HepG2 (cell line): Measurements from ENCODE around the gene CYP4B1. TPM values are rescaled to one million over a fixed set of nuclear protein-coding genes. Genes with fewer than 3 reads are reported as not detected.

ENCODE experiments used
- ATAC-seq: fragments of 200-7000 bp; cut with Tn5 transposase; 3 replicates; pipeline ENCODE4 v1.9.1; 2020; ENCODE audit warnings: mild to moderate bottlenecking, moderate library complexity
- BruUV-seq: library from RNA; stranded (reverse); fragments of 400-500 nt; replicated peaks from 2 replicates; lab custom pipeline; 2021; lab: Mats Ljungman, UMichigan
- CTCF ChIA-PET: fragments of 300-600 bp; formaldehyde crosslinking; extraction: SDS; loops from one replicate; lab custom pipeline; 2021; ENCODE audit warnings: low total read pairs, inconsistent platforms, low intra/inter-chr PET ratio; lab: Yijun Ruan, JAX
- POLR2A ChIA-PET: fragments of 350-600 bp; sonication (Branson Sonifier 250); formaldehyde crosslinking; loops from one replicate; lab custom pipeline; 2020; ENCODE audit warnings: antibody characterized with exemption, inconsistent platforms; lab: Yijun Ruan, JAX
- DNase-seq: peaks from one replicate; pipeline ENCODE4 v3.0.0-alpha.2; 2015; ENCODE audit warnings: low spot score
- FAIRE-seq: peaks from 3 replicates; lab custom pipeline; 2011; peaks lifted over from hg19 to GRCh38; lab: Jason Lieb, UNC
- H2AFZ ChIP-seq: one replicate; pipeline ENCODE4 v1.6.1; 2011; ENCODE audit warnings: low read length, inconsistent platforms
- H3K27ac ChIP-seq: fragments of 300-600 bp; 3 replicates; pipeline ENCODE4 v1.8.0; 2011; ENCODE audit warnings: mixed run types, mild to moderate bottlenecking, mixed read lengths, low read length, inconsistent platforms; ENCODE audit not compliant: insufficient read depth; ENCODE audit errors: extremely low read length
- H3K27me3 ChIP-seq, 2 experiments: fragments of 200-600 bp in 1 of 2; 2 replicates in 1 of 2; 3 replicates in 1 of 2; pipeline versions ENCODE4 v1.6.0 to v1.8.0; 2011; ENCODE audit warnings: low read length in 2 of 2, mild to moderate bottlenecking in 2 of 2, moderate library complexity in 2 of 2, inconsistent platforms in 1 of 2; ENCODE audit not compliant: insufficient read depth in 2 of 2, control insufficient read depth in 1 of 2
- H3K36me3 ChIP-seq, 2 experiments: fragments of 200-600 bp in 1 of 2; replicated peaks in 1 of 2; 2 replicates in 1 of 2; 3 replicates in 1 of 2; pipeline versions ENCODE4 v1.5.1 to v1.8.0; 2011; ENCODE audit warnings: low read length in 2 of 2, inconsistent platforms in 1 of 2; ENCODE audit not compliant: insufficient read depth in 2 of 2, control insufficient read depth in 1 of 2
- H3K4me1 ChIP-seq: 2 replicates; pipeline ENCODE4 v1.5.1; 2012; ENCODE audit warnings: low read length, inconsistent platforms; ENCODE audit not compliant: insufficient read depth
- H3K4me2 ChIP-seq: 2 replicates; pipeline ENCODE4 v1.6.0; 2011; ENCODE audit warnings: low read depth, low read length, inconsistent platforms
- H3K4me3 ChIP-seq, 3 experiments: fragments of 200-600 bp in 1 of 3; sonication (generic), shearing (Covaris generic) in 1 of 3; replicated peaks in 1 of 3; 2 replicates each; pipeline ENCODE4 v1.5.1; 2011 to 2016; ENCODE audit warnings: low read length in 3 of 3, inconsistent platforms in 2 of 3, low read depth in 2 of 3, mild to moderate bottlenecking in 2 of 3, control low read depth in 1 of 3, mixed read lengths in 1 of 3; ENCODE audit not compliant: insufficient read depth in 1 of 3
- H3K79me2 ChIP-seq: one replicate; pipeline ENCODE4 v1.6.1; 2011; ENCODE audit warnings: low read length, inconsistent platforms; ENCODE audit not compliant: insufficient read depth
- H3K9ac ChIP-seq: 2 replicates; pipeline ENCODE4 v1.6.0; 2011; ENCODE audit warnings: mild to moderate bottlenecking, low read depth, low read length, inconsistent platforms; ENCODE audit not compliant: insufficient read depth
- H3K9me3 ChIP-seq: 2 replicates; pipeline ENCODE4 v1.5.1; 2012; ENCODE audit warnings: mild to moderate bottlenecking, low read length
- H4K20me1 ChIP-seq: 2 replicates; pipeline ENCODE4 v1.6.0; 2011; ENCODE audit warnings: inconsistent platforms, mild to moderate bottlenecking, low read length, moderate library complexity; ENCODE audit not compliant: insufficient read depth
- CBFB ChIP-seq: sonication (generic); formaldehyde crosslinking; IDR thresholded peaks from 2 replicates; pipeline ENCODE4 v1.4.0; 2020; ENCODE audit warnings: missing genetic modification reagents
- CBX1 ChIP-seq: IDR thresholded peaks from one replicate; pipeline ENCODE4 v1.6.1; 2016; ENCODE audit warnings: antibody characterized with exemption, low read depth
- EP300 ChIP-seq, 3 experiments: sonication (generic) in 1 of 3; formaldehyde crosslinking in 1 of 3; IDR thresholded peaks; 2 replicates each; pipeline versions ENCODE4 v1.5.1 to v1.6.1; 2011 to 2020; ENCODE audit warnings: low read depth in 2 of 3, low read length in 2 of 3, borderline replicate concordance in 1 of 3, improper control_type of control experiment in 1 of 3, mild to moderate bottlenecking in 1 of 3, missing genetic modification reagents in 1 of 3, moderate library complexity in 1 of 3
- GFI1 ChIP-seq: sonication (generic); formaldehyde crosslinking; IDR thresholded peaks from 2 replicates; pipeline ENCODE4 v1.5.0; 2020; ENCODE audit warnings: missing genetic modification reagents, mild to moderate bottlenecking, borderline replicate concordance
- HNRNPH1 ChIP-seq: fragments of 200-400 bp; formaldehyde crosslinking; optimal IDR thresholded peaks from 2 replicates; pipeline ENCODE3; 2017; ENCODE audit warnings: mild to moderate bottlenecking, low read depth, low read length
- NCOR1 ChIP-seq: fragments of 200-600 bp; sonication (generic); IDR thresholded peaks from 2 replicates; pipeline ENCODE4 v1.7.0; 2017; ENCODE audit warnings: antibody characterized with exemption, low read length, borderline replicate concordance
- NPAS2 ChIP-seq: sonication (generic); formaldehyde crosslinking; IDR thresholded peaks from 2 replicates; pipeline ENCODE4 v1.8.0; 2022; ENCODE audit warnings: mild to moderate bottlenecking, missing genetic modification reagents, borderline replicate concordance
- SRY ChIP-seq: sonication (generic); formaldehyde crosslinking; IDR thresholded peaks from 2 replicates; pipeline ENCODE4 v1.8.0; 2022; ENCODE audit warnings: mild to moderate bottlenecking, missing genetic modification reagents
- SYNCRIP ChIP-seq: fragments of 200-400 bp; formaldehyde crosslinking; IDR thresholded peaks from 2 replicates; pipeline ENCODE4 v1.6.1; 2018; ENCODE audit warnings: mild to moderate bottlenecking, low read depth, low read length; ENCODE audit not compliant: insufficient read depth
- TBP ChIP-seq: sonication (generic); formaldehyde crosslinking; IDR thresholded peaks from 2 replicates; pipeline ENCODE4 v1.5.0; 2020; ENCODE audit warnings: missing genetic modification reagents
- ZNF572 ChIP-seq: sonication (generic); formaldehyde crosslinking; IDR thresholded peaks from 2 replicates; pipeline ENCODE4 v1.5.1; 2020; ENCODE audit warnings: mild to moderate bottlenecking, missing genetic modification reagents
- ZNF746 ChIP-seq: sonication (generic); formaldehyde crosslinking; IDR thresholded peaks from 2 replicates; pipeline ENCODE4 v1.8.0; 2022; ENCODE audit warnings: mild to moderate bottlenecking, missing genetic modification reagents
- WGBS: methylation state at CpG from one replicate; pipeline ENCODE4 v1.1.6; 2017; ENCODE audit warnings: low lambda C conversion rate; 5-methylcytosine and 5-hydroxymethylcytosine counted together
- in situ Hi-C: cut with HindIII; loops from 2 replicates; pipeline ENCODE4 v1.10.0; 2017; ENCODE audit warnings: low pct_unique_long_range_greater_than_20kb; ENCODE audit not compliant: extremely low pct_ligation_motif_present
- intact Hi-C: fragments of 100-400 bp; cut with micrococcal nuclease; formaldehyde crosslinking; loops from one replicate; pipeline ENCODE4 v1.10.0; 2022; ENCODE audit not compliant: unreplicated experiment
- polyA plus RNA-seq, 8 experiments: library from polyadenylated mRNA; depleted of rRNA in 3 of 8; stranded (reverse) in 7 of 8; unstranded in 1 of 8; fragments of >200 nt; fragmentation: Illumina TruSeq in 4 of 8; extraction: Trizol in 4 of 8; gene quantifications; 2 replicates each; pipeline versions ENCODE4 v1.2.1 to v1.2.3, GENCODE V29; 2011 to 2016; ENCODE audit warnings: low read depth in 4 of 8, missing spikeins in 1 of 8, mixed read lengths in 1 of 8; ENCODE audit not compliant: insufficient read depth in 1 of 8
- total RNA-seq, 5 experiments: library from RNA; depleted of rRNA; stranded (reverse); fragments of >200 nt; fragmentation: Illumina TruSeq; extraction: Trizol; gene quantifications; 2 replicates each; pipeline ENCODE4 v1.2.3, GENCODE V29; 2016; ENCODE audit warnings: low read depth in 1 of 5
- TF ChIP-seq, protein P1 (sequence below): sonication (generic); formaldehyde crosslinking; IDR thresholded peaks from 2 replicates; pipeline ENCODE4 v1.4.0; 2020; ENCODE audit warnings: missing genetic modification reagents, mild to moderate bottlenecking, borderline replicate concordance
- TF ChIP-seq, protein P2 (sequence below): sonication (generic); formaldehyde crosslinking; IDR thresholded peaks from 2 replicates; pipeline ENCODE4 v1.5.0; 2020; ENCODE audit warnings: missing genetic modification reagents, mild to moderate bottlenecking, borderline replicate concordance
- TF ChIP-seq, protein P3 (sequence below): sonication (generic); IDR thresholded peaks from 2 replicates; pipeline ENCODE4 v1.6.1; 2016; ENCODE audit warnings: low read depth, borderline replicate concordance
- TF ChIP-seq, protein P4 (sequence below): sonication (generic); formaldehyde crosslinking; IDR thresholded peaks from 2 replicates; pipeline ENCODE4 v1.4.0; 2020; ENCODE audit warnings: missing genetic modification reagents

CYP4B1 gene
- total and polyA plus RNA-seq, 2 of the 13 experiments (the other 11 are each of a cell fraction or from before 2014, with no cell fraction given): 0.03 TPM; not detected in 1

DNA sequence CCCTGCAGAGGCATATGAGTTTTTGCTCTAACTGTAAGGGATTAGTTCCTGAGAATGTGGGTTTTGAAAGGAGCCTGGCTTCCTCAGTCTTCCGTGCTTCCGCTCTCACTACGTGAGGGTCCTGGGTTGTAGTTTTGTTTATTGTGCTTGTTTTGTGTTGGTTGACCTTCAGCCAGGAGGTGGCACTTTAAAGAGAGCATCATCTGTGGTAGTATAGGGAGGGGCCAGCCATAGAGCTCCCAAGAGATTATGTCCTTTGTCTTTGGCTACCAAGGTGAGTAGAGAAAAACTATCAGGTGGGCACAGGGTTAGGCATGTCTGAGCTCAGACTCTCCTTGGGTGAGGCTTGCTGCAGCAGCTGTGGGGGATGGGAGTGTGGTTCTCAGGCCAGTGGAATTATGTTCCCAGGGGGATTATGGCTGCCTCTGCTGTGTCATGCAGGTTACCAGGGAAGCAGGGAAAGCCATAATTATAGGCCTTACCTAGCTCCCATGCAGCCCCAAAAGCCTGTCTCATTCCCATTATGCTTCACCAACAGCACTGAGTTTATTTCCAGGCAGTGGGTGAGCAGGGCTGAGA is 23.5 kb downstream of the CYP4B1 start (continued):
- TF ChIP-seq, protein P1, sequence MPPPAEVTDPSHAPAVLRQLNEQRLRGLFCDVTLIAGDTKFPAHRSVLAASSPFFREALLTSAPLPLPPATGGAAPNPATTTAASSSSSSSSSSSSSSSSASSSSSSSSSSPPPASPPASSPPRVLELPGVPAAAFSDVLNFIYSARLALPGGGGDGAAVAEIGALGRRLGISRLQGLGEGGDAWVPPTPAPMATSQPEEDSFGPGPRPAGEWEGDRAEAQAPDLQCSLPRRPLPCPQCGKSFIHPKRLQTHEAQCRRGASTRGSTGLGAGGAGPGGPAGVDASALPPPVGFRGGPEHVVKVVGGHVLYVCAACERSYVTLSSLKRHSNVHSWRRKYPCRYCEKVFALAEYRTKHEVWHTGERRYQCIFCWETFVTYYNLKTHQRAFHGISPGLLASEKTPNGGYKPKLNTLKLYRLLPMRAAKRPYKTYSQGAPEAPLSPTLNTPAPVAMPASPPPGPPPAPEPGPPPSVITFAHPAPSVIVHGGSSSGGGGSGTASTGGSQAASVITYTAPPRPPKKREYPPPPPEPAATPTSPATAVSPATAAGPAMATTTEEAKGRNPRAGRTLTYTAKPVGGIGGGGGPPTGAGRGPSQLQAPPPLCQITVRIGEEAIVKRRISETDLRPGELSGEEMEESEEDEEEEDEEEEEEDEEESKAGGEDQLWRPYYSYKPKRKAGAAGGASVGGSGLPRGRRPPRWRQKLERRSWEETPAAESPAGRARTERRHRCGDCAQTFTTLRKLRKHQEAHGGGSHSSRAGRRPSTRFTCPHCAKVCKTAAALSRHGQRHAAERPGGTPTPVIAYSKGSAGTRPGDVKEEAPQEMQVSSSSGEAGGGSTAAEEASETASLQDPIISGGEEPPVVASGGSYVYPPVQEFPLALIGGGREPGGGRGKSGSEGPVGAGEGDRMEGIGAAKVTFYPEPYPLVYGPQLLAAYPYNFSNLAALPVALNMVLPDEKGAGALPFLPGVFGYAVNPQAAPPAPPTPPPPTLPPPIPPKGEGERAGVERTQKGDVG: no peak
- TF ChIP-seq, all 625 proteins: peak for 0

DNA sequence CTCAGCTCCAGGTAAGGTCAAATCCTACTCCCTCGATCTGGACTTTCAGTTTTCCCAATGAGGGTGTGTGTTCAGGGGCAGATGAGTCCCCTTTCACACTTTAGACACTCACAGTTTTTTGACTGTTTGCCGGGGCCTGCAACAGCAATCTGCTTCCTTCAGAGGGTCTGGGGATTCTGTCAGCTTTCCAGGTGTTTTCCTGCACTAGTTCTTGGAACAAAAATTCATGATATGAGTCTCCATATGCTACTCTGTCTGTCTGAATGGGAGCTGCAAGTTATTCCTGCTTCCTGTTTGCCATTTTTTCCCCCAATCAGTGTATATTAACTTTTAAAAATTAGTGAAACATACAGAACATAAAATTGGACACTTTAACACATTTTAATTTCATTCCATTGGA is 24.3 kb downstream of the CYP4B1 start:
- POLR2A ChIA-PET: no interaction called here
- ATAC-seq (no peak), FAIRE-seq (no peak), DNase-seq (no peak)
- Histone ChIP-seq H3K9ac (no peak overlapping the region), H2AFZ (no peak overlapping the region), H3K4me2 (no peak overlapping the region), H3K27me3 (no peaks in the 10 kb centered on the region), H3K27ac (no peak overlapping the region), H3K36me3 (no peaks in the 10 kb centered on the region), H3K79me2 (no peaks in the 10 kb centered on the region), H3K4me3 (no peak overlapping the region), H4K20me1 (no peaks in the 10 kb centered on the region), H3K9me3 (no peaks in the 10 kb centered on the region), H3K4me1 (no peaks in the 10 kb centered on the region)
- 0% methylated on average over 2 of the region's 2 CpGs for WGBS
- CTCF ChIA-PET: no interaction called here
- in situ Hi-C loops (no loop called here), intact Hi-C loops (no loop called here)
- no TSS peak for BruUV-seq
- TF ChIP-seq ZNF746 (CRISPR knock-in tag): no peak
- no peak for TF ChIP-seq SYNCRIP
- TF ChIP-seq SRY (CRISPR knock-in tag): no peak
- TF ChIP-seq, protein P2, sequence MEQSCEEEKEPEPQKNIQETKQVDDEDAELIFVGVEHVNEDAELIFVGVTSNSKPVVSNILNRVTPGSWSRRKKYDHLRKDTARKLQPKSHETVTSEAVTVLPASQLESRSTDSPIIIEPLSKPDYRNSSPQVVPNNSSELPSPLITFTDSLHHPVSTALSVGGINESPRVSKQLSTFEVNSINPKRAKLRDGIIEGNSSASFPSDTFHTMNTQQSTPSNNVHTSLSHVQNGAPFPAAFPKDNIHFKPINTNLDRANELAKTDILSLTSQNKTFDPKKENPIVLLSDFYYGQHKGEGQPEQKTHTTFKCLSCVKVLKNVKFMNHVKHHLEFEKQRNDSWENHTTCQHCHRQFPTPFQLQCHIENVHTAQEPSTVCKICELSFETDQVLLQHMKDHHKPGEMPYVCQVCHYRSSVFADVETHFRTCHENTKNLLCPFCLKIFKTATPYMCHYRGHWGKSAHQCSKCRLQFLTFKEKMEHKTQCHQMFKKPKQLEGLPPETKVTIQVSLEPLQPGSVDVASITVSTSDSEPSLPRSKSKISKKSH: no peak
- no peak for TF ChIP-seq NCOR1
- TF ChIP-seq, protein P3, sequence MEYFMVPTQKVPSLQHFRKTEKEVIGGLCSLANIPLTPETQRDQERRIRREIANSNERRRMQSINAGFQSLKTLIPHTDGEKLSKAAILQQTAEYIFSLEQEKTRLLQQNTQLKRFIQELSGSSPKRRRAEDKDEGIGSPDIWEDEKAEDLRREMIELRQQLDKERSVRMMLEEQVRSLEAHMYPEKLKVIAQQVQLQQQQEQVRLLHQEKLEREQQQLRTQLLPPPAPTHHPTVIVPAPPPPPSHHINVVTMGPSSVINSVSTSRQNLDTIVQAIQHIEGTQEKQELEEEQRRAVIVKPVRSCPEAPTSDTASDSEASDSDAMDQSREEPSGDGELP: no peak
- TF ChIP-seq NPAS2 (CRISPR knock-in tag): no peak
- TF ChIP-seq ZNF572 (CRISPR knock-in tag): no peak
- TF ChIP-seq CBFB (CRISPR knock-in tag): no peak
- no peak for TF ChIP-seq CBX1
- no peak for TF ChIP-seq EP300 (IDR thresholded peaks at IDR 0.05; ENCODE audit: low read depth in 2 of 2, low read length in 2 of 2)
- TF ChIP-seq EP300 (CRISPR knock-in tag; IDR thresholded peaks at IDR 0.05; ENCODE audit: borderline replicate concordance): no peak
- no peak for TF ChIP-seq HNRNPH1
- TF ChIP-seq TBP (CRISPR knock-in tag): no peak
- TF ChIP-seq, protein P4, sequence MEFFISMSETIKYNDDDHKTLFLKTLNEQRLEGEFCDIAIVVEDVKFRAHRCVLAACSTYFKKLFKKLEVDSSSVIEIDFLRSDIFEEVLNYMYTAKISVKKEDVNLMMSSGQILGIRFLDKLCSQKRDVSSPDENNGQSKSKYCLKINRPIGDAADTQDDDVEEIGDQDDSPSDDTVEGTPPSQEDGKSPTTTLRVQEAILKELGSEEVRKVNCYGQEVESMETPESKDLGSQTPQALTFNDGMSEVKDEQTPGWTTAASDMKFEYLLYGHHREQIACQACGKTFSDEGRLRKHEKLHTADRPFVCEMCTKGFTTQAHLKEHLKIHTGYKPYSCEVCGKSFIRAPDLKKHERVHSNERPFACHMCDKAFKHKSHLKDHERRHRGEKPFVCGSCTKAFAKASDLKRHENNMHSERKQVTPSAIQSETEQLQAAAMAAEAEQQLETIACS (CRISPR knock-in tag): no peak
- no peak for TF ChIP-seq GFI1 (CRISPR knock-in tag)
